ENCODE measurements around the gene TTLL13. TPM values are rescaled to one million over a fixed set of nuclear protein-coding genes. Genes with fewer than 3 reads are reported as not detected.
"Not testable (repeated sequence)": the region's sequence is repeated elsewhere in the genome, so short reads cannot be mapped to it uniquely, and the experiment has no call there.

Gene TTLL13
- polyA plus RNA-seq, 10 donors: 0.10 to 0.97 (median 0.50) TPM; not detected in 5

DNA sequence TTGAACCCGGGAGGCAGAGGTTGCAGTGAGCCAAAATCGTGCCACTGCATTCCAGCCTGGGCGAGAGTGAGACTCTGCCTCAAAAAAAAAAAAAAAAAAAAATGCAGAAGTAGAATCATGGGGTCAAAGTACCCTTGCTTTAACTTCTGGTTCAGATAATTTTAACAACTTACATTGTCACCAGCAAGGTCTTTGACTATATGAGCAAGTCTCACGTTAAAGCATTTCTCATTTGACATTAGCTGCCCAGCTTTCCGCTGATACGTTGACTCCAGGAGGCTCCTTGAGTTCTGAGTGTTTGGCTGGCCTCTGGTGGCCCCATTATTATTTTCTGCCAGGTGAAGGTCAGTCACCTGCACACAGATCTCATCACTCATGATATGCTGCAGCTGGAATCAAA lies 32.3 kb downstream of the TTLL13 start:
- not testable (repeated sequence) for DNase-seq

DNA sequence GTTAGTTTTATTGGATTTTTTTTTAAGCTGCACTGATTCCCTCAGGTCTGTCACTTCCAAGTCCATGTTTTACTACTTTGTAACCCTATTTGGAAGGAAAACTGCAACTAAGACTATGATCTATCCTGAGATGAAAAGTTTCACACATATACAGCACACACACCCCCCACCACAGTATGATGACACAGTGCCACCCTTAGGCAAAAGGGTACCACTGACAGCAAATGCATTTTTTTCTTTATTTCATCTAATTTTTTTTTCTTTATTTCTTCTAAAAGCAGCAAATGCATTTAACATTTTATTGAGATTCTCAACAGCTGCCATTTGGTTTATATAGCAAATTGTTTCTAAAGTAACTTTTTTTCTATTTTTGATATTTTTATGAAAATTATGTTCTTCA lies 37.3 kb downstream of the TTLL13 start:
- peak in 2 of 3 donors; percentile 11 to 58 for DNase-seq

DNA sequence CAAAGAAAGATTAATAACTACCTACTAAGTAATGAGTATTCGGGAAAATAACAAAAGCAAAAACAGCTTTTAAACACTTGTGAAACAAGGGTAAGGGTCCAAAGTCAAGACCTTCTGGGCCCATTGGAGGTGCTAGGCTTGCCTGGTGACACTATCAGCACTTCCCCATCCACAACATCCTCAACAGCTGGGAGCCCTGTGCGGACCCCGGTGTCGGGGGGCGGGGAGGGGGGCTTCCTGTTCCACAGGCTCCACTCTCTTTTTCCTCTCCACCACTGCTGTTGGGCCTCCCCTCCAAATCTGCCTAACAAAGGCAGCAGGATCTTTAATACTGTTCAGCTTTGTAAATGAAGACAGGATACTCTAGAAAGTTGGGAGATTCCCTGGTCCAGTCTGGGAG lies 37.7 kb downstream of the TTLL13 start:
- DNase-seq: peak in 1 of 3 donors; percentile 9

DNA sequence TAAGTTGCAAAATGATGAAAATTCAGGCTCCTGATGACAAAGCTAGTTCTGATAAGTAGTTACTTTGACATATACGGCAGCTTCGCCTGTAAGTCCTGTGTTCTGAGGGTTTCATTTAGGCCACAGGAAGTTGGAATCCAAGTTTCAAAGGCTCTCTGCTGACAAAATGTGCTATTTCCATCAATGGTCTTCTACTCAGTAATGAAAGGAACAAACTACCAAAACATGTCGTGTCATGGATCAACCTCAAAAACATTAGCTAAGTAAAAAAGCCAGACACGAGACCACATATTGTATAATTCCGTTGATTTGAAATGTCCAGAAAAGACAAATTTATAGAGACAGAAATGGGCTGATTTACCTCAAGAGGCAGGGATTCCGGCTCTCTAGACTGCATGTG lies 38.6 kb downstream of the TTLL13 start:
- DNase-seq: peak in 1 of 3 donors; percentile 14

DNA sequence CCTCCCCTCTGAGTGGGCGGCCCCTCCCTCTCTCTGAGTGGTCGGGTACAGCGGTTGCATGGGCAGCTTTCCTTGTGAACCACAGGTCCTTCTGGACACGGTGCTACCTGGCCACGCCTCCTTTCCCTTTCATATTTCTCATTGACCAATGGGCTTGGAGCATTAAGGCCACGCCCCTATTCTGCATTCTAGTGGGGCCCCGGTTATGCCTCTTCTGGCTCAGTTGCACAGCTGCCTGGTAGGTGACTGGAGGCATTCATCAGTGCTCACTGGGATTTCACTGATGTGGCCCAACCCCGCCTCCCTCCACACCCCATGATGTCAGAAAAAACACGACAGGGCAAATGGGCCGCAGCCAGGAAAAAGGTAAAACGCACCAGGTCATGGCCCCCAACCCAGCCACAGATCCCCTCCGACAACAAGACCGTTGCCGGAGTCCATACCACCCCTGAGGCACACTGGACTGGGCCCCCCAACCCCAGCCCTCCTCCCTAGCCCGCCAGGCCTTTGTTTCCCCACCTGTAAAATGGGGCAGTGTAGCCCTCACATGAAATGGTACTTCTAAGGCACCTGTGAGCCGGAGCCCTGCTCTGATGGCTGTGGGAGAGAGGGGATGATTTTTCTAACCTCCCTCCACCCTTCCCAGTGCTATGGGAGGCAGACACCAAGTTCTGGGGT lies 42.5 kb downstream of the TTLL13 start:
- DNase-seq: no peak

DNA sequence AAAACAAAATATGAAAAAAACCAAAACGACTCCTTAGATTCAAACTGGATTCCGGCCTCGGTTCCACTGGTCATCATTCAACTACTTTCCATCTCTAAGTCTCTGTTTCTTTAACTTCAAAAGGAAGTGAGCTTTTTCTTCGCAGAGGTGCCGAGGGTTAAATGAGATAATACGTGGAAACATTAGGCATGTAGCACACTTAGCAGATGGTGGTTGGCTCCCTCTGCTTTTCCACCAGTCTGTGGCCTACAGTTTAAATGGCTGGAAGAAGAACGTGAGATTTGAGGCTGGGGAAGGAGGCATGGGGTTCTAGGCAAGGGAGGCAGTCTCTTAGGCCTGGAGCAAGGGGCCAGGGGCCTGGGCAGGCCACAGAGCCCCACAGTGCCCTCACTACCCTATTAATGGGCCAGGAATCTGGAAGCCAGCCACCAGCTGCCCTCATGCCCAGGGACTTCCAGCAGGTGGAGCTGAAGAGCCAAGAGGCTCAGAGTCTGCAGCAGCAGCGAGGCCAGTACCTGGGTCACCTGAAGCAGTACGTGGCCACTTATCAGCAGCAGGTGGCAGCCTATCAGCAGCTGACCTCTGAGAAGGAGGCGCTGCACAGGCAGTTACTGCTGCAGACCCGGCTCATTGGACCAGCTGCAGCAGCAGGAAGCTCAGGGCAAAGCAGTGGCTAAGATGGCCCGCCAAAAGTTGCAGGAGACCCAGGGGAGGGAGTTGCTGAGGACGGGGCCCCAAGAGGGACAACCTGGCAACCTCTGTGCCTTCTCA lies 43.9 kb downstream of the TTLL13 start:
- DNase-seq: peak; percentile 16 to 42 (median 24)

DNA sequence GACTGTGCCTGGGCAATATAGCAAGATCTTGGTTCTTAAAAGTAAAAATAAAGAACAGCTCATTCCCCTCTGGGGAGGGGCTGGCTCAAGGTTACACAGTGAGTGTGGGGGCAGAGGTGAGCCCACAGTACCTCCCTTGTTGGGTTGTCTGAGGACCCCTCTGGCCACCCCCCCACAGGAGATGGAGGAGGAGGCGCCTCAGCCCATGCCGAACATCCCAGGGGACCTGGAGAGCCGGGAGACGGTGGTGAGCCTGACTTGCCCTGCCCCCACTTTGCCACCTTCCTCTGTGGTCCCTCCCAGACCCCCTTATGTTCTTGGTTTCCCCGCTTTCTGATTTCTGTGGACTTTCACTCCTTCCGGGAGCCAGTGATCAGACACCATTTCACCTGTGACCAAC lies 44.8 kb downstream of the TTLL13 start:
- no peak for DNase-seq

DNA sequence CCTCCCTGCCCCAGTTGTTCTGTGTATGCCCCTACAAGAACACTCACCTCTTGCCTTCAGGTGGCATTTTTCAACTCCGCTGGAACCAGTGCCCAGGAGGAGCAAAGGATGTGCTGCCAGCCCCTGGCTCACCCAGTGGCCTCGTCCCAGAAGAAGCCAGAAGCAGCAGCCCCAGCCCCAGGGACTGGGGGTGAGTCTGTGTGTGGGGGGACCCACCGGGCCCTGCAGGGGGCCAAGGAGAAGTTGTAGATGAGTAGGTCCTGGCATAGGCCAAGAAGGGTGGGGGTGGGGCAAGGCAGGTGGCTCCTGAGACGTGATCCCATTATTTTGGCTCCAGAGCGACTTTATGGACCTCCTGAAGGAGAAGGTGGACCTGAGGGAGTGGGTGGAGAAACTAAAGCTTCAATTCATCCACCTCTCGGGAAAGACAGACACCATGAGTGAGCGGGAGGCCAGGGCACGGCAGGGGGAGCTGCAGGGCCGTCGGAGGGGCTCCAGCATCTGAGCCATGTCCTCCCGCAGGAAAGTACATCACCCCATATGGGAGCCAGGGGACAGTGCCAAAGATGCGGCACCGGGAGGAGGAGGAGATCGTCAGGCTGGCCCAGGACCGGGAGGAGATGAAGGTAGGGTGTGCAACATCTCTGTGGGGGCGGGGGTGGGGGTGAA lies 45.4 kb downstream of the TTLL13 start:
- no peak for DNase-seq

DNA sequence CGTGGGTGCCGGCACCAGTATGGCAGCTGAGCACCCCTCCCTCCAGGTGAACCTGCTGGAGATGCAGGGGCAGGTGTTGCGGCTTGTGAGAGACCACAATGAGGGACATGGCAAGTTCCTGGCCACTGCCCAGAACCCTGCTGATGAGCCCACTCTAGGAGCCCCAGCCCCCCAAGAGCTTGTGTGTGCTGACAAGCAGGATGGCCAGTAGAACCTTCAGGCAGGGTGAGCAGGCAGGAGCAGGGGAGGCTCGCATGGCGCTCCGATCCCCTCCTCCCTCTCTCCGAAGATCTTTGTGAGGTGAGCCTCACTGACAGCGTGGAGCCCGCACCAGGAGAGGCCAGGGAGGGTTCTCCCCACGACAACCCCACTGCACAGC lies 45.9 kb downstream of the TTLL13 start:
- DNase-seq: no peak

DNA sequence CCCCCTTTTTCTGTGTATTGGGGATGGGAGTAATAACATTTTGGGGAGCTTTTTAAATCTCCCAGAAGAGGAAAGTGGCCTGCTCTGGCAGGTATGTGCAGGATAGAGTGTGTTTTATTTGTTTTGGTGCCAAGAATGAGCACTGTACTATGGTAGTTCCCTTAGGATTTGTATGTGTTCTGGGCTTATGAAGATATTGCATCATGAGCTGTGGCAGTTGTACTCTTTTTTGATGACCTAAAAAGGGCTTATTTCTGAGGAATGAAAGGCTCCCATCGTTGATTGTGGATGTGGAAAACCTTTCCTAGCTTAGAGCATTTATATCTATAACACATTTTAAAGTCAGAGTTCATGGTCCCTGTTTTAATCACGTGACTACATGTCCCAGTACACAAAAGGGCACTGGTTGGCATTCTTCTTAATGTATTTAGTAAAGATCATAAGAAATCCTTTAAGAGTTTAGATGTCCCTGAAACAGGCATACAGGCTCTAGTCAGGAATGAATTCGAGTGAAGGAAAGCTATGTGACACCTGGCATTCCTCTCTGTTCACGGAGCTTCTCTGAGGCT lies 47.0 kb downstream of the TTLL13 start:
- DNase-seq: not testable (repeated sequence)

- no peak for DNase-seq
These were observed 47.7 kb downstream of the TTLL13 start for GRCh38 chr15:90297021-90297420.

DNA sequence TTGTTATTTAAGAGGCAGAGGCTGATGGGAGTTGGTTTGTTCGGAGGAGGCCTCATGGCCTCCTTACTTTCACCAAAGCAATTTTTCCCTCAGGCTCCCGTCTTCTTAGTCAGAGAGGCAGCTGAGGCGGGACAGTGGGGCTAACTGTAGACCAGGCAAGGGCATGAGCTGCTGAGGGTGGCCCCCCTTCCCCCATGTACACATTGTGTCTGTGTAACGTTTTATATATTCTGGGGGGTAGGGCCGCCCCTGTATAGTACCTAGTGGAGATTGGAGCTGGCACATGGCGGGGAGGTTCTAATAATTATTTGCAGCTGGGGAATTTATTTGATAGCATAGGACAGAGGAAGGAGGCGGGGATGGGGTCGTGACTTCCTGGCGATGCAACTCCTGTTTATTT lies 51.2 kb downstream of the TTLL13 start:
- no peak for DNase-seq

DNA sequence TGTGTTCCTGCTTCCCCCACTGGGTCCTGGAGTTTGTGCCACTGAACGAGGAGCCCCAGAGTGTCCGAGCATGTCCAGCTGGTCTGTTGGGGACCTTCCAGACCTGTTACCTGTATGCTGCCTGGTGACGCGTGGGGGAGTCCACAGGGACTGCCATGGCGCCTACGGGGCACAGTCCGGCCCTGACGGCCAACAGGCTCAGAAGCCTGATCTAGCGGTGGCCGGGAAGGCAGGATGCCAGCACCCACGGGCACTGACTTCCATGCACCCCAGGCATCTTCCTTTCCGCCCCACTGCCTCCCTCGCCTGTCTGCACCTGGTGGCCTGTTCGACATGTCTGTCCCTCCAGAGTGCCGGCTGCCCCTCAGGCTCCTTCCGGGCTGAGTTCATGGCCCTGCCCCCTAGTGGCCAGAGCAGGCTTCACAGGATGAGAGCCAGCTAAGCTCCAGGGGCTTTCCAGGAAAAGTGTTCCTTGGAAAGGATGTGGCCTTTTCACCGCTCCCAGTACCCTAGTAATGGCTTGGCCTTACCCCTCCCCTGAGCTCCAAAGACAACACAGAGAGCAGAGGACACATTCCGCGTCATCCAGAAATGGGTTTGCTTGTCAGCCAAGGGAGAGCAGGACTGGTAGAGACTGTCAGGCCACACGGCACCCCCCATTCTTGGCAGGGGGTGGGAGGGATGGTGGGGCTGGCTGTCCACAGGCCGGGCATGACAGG lies 51.8 kb downstream of the TTLL13 start:
- DNase-seq: peak in 1 of 3 donors; percentile 53

DNA sequence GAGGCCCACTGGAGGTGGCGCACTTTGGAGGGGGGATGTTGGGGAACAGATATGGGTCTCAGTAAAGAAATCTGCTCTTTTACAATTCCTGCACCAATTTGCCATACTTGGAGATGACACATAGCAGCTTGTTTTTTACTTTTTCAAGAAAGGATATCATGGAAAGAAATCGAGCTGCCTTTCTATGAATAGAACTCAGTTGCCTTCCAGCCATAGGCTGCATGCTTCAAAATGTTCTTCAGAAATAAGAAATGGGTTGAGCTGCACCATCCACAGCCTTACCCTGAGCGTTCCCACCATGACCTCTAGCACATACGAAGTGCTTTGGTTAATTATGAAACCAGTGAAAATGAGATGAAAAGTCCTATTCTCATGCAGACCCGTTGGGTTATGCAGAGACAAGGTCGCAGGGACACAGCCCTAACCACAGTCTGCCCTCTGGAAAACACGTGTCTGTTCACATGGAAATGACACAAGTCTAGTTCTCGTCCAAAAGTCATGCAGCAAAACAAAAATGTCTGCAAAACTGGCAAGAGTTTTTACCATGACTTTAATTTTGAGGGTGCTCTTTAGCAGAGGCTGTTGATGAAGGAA lies 52.4 kb downstream of the TTLL13 start:
- no peak for DNase-seq

DNA sequence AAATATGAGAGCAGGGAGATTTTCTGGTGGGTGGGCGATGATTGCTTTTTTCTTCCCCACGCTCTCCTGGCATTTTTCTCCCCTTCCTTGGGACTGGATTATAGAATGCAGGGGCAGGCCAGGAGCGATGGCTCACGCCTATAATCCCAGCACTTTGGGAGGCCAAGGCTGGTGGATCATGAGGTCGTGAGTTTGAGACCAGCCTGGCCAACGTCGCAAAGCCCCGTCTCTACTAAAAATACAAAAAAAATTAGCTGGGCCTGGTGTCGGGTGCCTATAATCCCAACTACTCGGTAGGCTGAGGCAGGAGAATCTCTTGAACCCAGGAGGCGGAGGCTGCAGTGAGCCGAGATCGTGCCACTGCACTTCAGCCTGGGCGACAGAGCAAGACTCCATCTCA lies 56.0 kb downstream of the TTLL13 start:
- DNase-seq: not testable (repeated sequence)

- no peak for DNase-seq
These were observed 56.6 kb downstream of the TTLL13 start for GRCh38 chr15:90305932-90306331.

DNA sequence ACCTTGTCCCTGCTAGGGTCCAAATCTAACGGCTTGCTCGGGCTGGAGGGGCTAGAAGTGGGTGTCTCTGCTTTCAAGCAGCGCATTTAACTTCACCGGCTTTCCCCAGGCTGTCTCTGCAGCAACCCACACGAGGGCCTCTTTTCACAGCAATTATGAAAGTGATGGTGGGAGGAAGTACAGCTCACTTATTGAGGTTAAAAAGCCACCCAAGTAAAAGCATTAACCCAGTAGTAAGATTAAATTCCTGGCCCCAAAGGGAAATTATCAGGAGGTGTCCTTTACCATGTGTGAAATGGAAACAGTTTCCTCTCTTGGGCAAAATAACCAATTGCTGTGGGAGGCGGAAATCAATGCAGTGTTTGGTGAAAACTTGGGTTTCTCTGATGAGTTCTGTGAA lies 57.2 kb downstream of the TTLL13 start:
- no peak for DNase-seq

GRCh38 chr15:90307661-90308060 lies 58.3 kb downstream of the TTLL13 start:
- no peak for DNase-seq

- DNase-seq: no peak
These were observed 59.7 kb downstream of the TTLL13 start for GRCh38 chr15:90309020-90309419.
